Upper lobe of right lung (tissue), 1 donor: ENCODE data around the gene NACC2. TPM values are rescaled to one million over a fixed set of nuclear protein-coding genes. Genes with fewer than 3 reads are reported as not detected.

Experiments
- ATAC-seq: fragments of 200-7000 bp; cut with Tn5 transposase; one replicate; pipeline ENCODE4 v1.9.1; 2020; ENCODE audit warnings: mild to moderate bottlenecking, moderate library complexity
- DNase-seq: peaks from one replicate; pipeline ENCODE4 v3.0.0-alpha.2; 2020
- H3K27ac ChIP-seq: fragments of 200-600 bp; one replicate; pipeline ENCODE4 v1.8.0; 2022
- H3K27me3 ChIP-seq: fragments of 200-600 bp; one replicate; pipeline ENCODE4 v1.8.0; 2022; ENCODE audit warnings: mild to moderate bottlenecking
- H3K36me3 ChIP-seq: fragments of 200-600 bp; one replicate; pipeline ENCODE4 v1.8.0; 2022
- H3K4me1 ChIP-seq: fragments of 200-600 bp; one replicate; pipeline ENCODE4 v1.8.0; 2022
- H3K4me3 ChIP-seq: fragments of 200-600 bp; one replicate; pipeline ENCODE4 v1.8.0; 2022; ENCODE audit warnings: mild to moderate bottlenecking
- H3K9me3 ChIP-seq: fragments of 200-600 bp; one replicate; pipeline ENCODE4 v1.8.0; 2022
- CTCF ChIP-seq: fragments of 200-600 bp; IDR thresholded peaks from one replicate; pipeline ENCODE4 v1.8.0; 2022; ENCODE audit warnings: antibody characterized with exemption
- intact Hi-C: fragments of 100-400 bp; cut with DNase I; formaldehyde crosslinking; loops from one replicate; pipeline ENCODE4 v1.11.0; 2022
- total RNA-seq: library from RNA; stranded (reverse); fragmentation: NEBNext Ultra II Directional; extraction: Animal tissue kit (Norgen Biotek cat#: 25700); gene quantifications from one replicate; pipeline ENCODE4 v1.2.1, GENCODE V29; 2021
- donor health status: DM: no; HTN: yes; CAD: no; lungs with severe emphysema.

Gene NACC2
- total RNA-seq, 1 donor from 2014 or later = 33.5 TPM

- H3K27me3 ChIP-seq = no peaks in the 10 kb centered on the region
- intact Hi-C loops = no loop called here
- peaks cover 50% of the 10 kb centered on the region for H3K4me1 ChIP-seq
- H3K36me3 ChIP-seq = no peaks in the 10 kb centered on the region
- no peak for ATAC-seq
- TF ChIP-seq CTCF = no peak
- H3K4me3 ChIP-seq = no peak overlapping the region
- no peaks in the 10 kb centered on the region for H3K9me3 ChIP-seq
- no peak for DNase-seq
- H3K27ac ChIP-seq = peak overlapping the region; percentile 40
These were observed 100.4 kb downstream of the NACC2 start for GRCh38 chr9:135994501-135995192.

GRCh38 chr9:135993765-135994500 is 101.2 kb downstream of the NACC2 start:
- no peak for ATAC-seq
- H3K27me3 ChIP-seq = no peaks in the 10 kb centered on the region
- no peak for DNase-seq
- no peaks in the 10 kb centered on the region for H3K36me3 ChIP-seq
- TF ChIP-seq CTCF = no peak
- H3K4me1 ChIP-seq = peaks cover 53% of the 10 kb centered on the region
- H3K4me3 ChIP-seq = no peak overlapping the region
- peak overlapping the region; percentile 87 for H3K27ac ChIP-seq
- intact Hi-C loops = no loop called here
- no peaks in the 10 kb centered on the region for H3K9me3 ChIP-seq

GRCh38 chr9:135993409-135993742 is 101.7 kb downstream of the NACC2 start:
- Histone ChIP-seq H3K4me1 (peaks cover 53% of the 10 kb centered on the region), H3K9me3 (no peaks in the 10 kb centered on the region), H3K36me3 (no peaks in the 10 kb centered on the region), H3K27ac (peak overlapping the region; percentile 87), H3K27me3 (no peaks in the 10 kb centered on the region), H3K4me3 (peak overlapping the region; percentile 41)
- DNase-seq (no peak), ATAC-seq (no peak)
- intact Hi-C loops = no loop called here
- TF ChIP-seq CTCF = no peak

GRCh38 chr9:135992486-135993408 is 102.3 kb downstream of the NACC2 start:
- DNase-seq = peak; percentile 90
- no peaks in the 10 kb centered on the region for H3K36me3 ChIP-seq
- peaks cover 53% of the 10 kb centered on the region for H3K4me1 ChIP-seq
- ATAC-seq = peak; percentile 79
- no peaks in the 10 kb centered on the region for H3K9me3 ChIP-seq
- no peaks in the 10 kb centered on the region for H3K27me3 ChIP-seq
- peak overlapping the region; percentile 41 for H3K4me3 ChIP-seq
- intact Hi-C loops = no loop called here
- TF ChIP-seq CTCF = peak; percentile 7
- H3K27ac ChIP-seq = peak overlapping the region; percentile 87

- Histone ChIP-seq H3K27ac (peak overlapping the region; percentile 87), H3K9me3 (no peaks in the 10 kb centered on the region), H3K4me3 (peak overlapping the region; percentile 41), H3K27me3 (no peaks in the 10 kb centered on the region), H3K4me1 (peaks cover 53% of the 10 kb centered on the region), H3K36me3 (no peaks in the 10 kb centered on the region)
- no peak for ATAC-seq
- DNase-seq = no peak
- intact Hi-C loops = no loop called here
- TF ChIP-seq CTCF = no peak
These were observed 103.3 kb downstream of the NACC2 start for GRCh38 chr9:135991771-135992170.
